PC-3 (cell line): Measurements from ENCODE around the gene SLC22A13. TPM values are rescaled to one million over a fixed set of nuclear protein-coding genes. Genes with fewer than 3 reads are reported as not detected.

ENCODE experiments used
- ATAC-seq: fragments of 200-7000 bp; cut with Tn5 transposase; 2 replicates; pipeline ENCODE4 v1.9.1; 2020; ENCODE audit warnings: mild to moderate bottlenecking, moderate library complexity
- BruUV-seq: library from RNA; stranded (reverse); fragments of 400-500 nt; replicated peaks from 2 replicates; lab custom pipeline; 2021; lab: Mats Ljungman, UMichigan
- CTCF ChIA-PET: fragments of 300-600 bp; sonication (Branson Sonifier 250); formaldehyde crosslinking; loops from one replicate; lab custom pipeline; 2022; ENCODE audit warnings: antibody characterized with exemption; lab: Charles Lee
- POLR2A ChIA-PET: fragments of 300-600 bp; sonication (Branson Sonifier 250); formaldehyde crosslinking; loops from one replicate; lab custom pipeline; 2022; ENCODE audit warnings: antibody characterized with exemption; ENCODE audit not compliant: unreplicated experiment; lab: Charles Lee
- DNase-seq: peaks from one replicate; pipeline ENCODE4 v3.0.0-alpha.2; 2015
- H2AFZ ChIP-seq: fragments of 300-600 bp; sonication (generic); 2 replicates; pipeline ENCODE4 v1.6.0; 2016; ENCODE audit warnings: antibody characterized with exemption, low read length
- H3F3A ChIP-seq: fragments of 300-600 bp; sonication (generic); one replicate; pipeline ENCODE4 v1.6.0; 2017; ENCODE audit warnings: antibody characterized with exemption, low read length, control low read depth, mild to moderate bottlenecking; ENCODE audit not compliant: unreplicated experiment
- H3K27ac ChIP-seq: fragments of 300-600 bp; sonication (generic); 2 replicates; pipeline ENCODE4 v1.5.1; 2016; ENCODE audit warnings: mild to moderate bottlenecking, low read length
- H3K27me3 ChIP-seq: fragments of 300-600 bp; sonication (generic); 2 replicates; pipeline ENCODE4 v1.6.1; 2016; ENCODE audit warnings: low read length, mixed read lengths
- H3K36me3 ChIP-seq: fragments of 300-600 bp; sonication (generic); 2 replicates; pipeline ENCODE4 v1.6.1; 2016; ENCODE audit warnings: low read depth, mixed run types, low read length, mixed read lengths
- H3K4me1 ChIP-seq: fragments of 300-600 bp; sonication (generic); 2 replicates; pipeline ENCODE4 v1.5.1; 2016; ENCODE audit warnings: low read length; ENCODE audit not compliant: insufficient read depth
- H3K4me2 ChIP-seq: fragments of 300-600 bp; sonication (generic); 2 replicates; pipeline ENCODE4 v1.6.0; 2016; ENCODE audit warnings: low read length
- H3K4me3 ChIP-seq: fragments of 300-600 bp; sonication (generic); 2 replicates; pipeline ENCODE4 v1.5.1; 2016; ENCODE audit warnings: mild to moderate bottlenecking, low read length, mixed read lengths
- H3K79me2 ChIP-seq: fragments of 300-600 bp; sonication (generic); 2 replicates; pipeline ENCODE4 v1.6.1; 2017; ENCODE audit warnings: low read length, mixed read lengths
- H3K9ac ChIP-seq: fragments of 300-600 bp; sonication (generic); 2 replicates; pipeline ENCODE4 v1.6.0; 2016; ENCODE audit warnings: mild to moderate bottlenecking, low read length
- H3K9me2 ChIP-seq: fragments of 300-600 bp; sonication (generic); replicated peaks from 2 replicates; pipeline ENCODE4 v1.6.1; 2016; ENCODE audit warnings: mixed run types, low read length, mixed read lengths
- H3K9me3 ChIP-seq: fragments of 300-600 bp; sonication (generic); 2 replicates; pipeline ENCODE4 v1.6.1; 2016; ENCODE audit warnings: low read length, mixed read lengths
- H4K20me1 ChIP-seq: fragments of 300-600 bp; sonication (generic); 2 replicates; pipeline ENCODE4 v1.6.1; 2016; ENCODE audit warnings: low read length, mixed read lengths
- CTCF ChIP-seq: fragments of 300-600 bp; sonication (generic); conservative IDR thresholded peaks from 2 replicates; pipeline ENCODE4 v1.5.1; 2017; ENCODE audit warnings: antibody characterized with exemption, low read depth, mild to moderate bottlenecking, low read length
- EZH2 ChIP-seq: fragments of 300-600 bp; sonication (generic); IDR thresholded peaks from one replicate; pipeline ENCODE4 v1.6.1; 2017; ENCODE audit warnings: antibody characterized with exemption, mild to moderate bottlenecking, low read length; ENCODE audit not compliant: unreplicated experiment
- EZH2phosphoT487 ChIP-seq: fragments of 300-600 bp; sonication (generic); IDR thresholded peaks from 2 replicates; pipeline ENCODE4 v1.6.1; 2018; ENCODE audit warnings: mild to moderate bottlenecking, antibody characterized with exemption, low read length, borderline replicate concordance
- intact Hi-C: fragments of 100-400 bp; cut with micrococcal nuclease; formaldehyde crosslinking; loops from 2 replicates; pipeline ENCODE4 v1.9.0; 2023
- total RNA-seq: library from RNA; depleted of rRNA; stranded (reverse); fragments of >200 nt; gene quantifications from 2 replicates; pipeline ENCODE4 v1.2.3, GENCODE V29; 2014

The SLC22A13 gene
- total RNA-seq, 1 experiment from 2014 or later = 0.73 TPM

GRCh38 chr3:38276917-38277630, 11.5 kb downstream of the SLC22A13 start:
- TF ChIP-seq EZH2 = no peak
- TF ChIP-seq CTCF = no peak
- no peak for TF ChIP-seq EZH2phosphoT487
- no peaks in the 10 kb centered on the region for H3K27me3 ChIP-seq
- CTCF ChIA-PET = no interaction called here
- H3K79me2 ChIP-seq = no peaks in the 10 kb centered on the region
- no peaks in the 10 kb centered on the region for H3K9me2 ChIP-seq
- H3F3A ChIP-seq = no peaks in the 10 kb centered on the region
- no peaks in the 10 kb centered on the region for H3K9me3 ChIP-seq
- ATAC-seq (no peak), DNase-seq (no peak)
- H3K9ac ChIP-seq = no peak overlapping the region
- H3K4me1 ChIP-seq = no peaks in the 10 kb centered on the region
- no peaks in the 10 kb centered on the region for H4K20me1 ChIP-seq
- H3K36me3 ChIP-seq = no peaks in the 10 kb centered on the region
- no peak overlapping the region for H3K27ac ChIP-seq
- POLR2A ChIA-PET = no interaction called here
- no peak overlapping the region for H2AFZ ChIP-seq
- intact Hi-C loops = no loop called here
- H3K4me3 ChIP-seq = no peak overlapping the region
- BruUV-seq = no TSS peak
- no peak overlapping the region for H3K4me2 ChIP-seq

GRCh38 chr3:38278841-38279240, 13.2 kb downstream of the SLC22A13 start:
- intact Hi-C loops = no loop called here
- no TSS peak for BruUV-seq
- no peaks in the 10 kb centered on the region for H3K79me2 ChIP-seq
- TF ChIP-seq EZH2phosphoT487 (no peak), CTCF (no peak), EZH2 (no peak)
- no peaks in the 10 kb centered on the region for H3K36me3 ChIP-seq
- no peak overlapping the region for H3K4me3 ChIP-seq
- H3K9me2 ChIP-seq = no peaks in the 10 kb centered on the region
- no peaks in the 10 kb centered on the region for H3F3A ChIP-seq
- ATAC-seq (no peak), DNase-seq (no peak)
- H2AFZ ChIP-seq = no peak overlapping the region
- no peaks in the 10 kb centered on the region for H4K20me1 ChIP-seq
- no peaks in the 10 kb centered on the region for H3K27me3 ChIP-seq
- no peaks in the 10 kb centered on the region for H3K9me3 ChIP-seq
- CTCF ChIA-PET = no interaction called here
- H3K4me1 ChIP-seq = no peaks in the 10 kb centered on the region
- POLR2A ChIA-PET = no interaction called here
- no peak overlapping the region for H3K4me2 ChIP-seq
- H3K27ac ChIP-seq = no peak overlapping the region
- no peak overlapping the region for H3K9ac ChIP-seq

GRCh38 chr3:38281895-38282686, 16.5 kb downstream of the SLC22A13 start, which contains the start of gene SLC22A14:
Gene SLC22A14, plus strand, starts transcription at chr3:38282294. Its CDS starts 23,733 bp downstream, at chr3:38306027.
- intact Hi-C loops = no loop called here
- H3F3A ChIP-seq = no peaks in the 10 kb centered on the region
- no peaks in the 10 kb centered on the region for H3K79me2 ChIP-seq
- H2AFZ ChIP-seq = no peak within 1 kb of the TSS
- no peak within 1 kb of the TSS for H3K4me2 ChIP-seq
- peak; percentile 42; the same call in 1 of the 2 replicates for ATAC-seq
- no peak within 1 kb of the TSS for H3K4me3 ChIP-seq
- H3K27ac ChIP-seq = no peak within 1 kb of the TSS
- H3K9ac ChIP-seq = no peak within 1 kb of the TSS
- H3K4me1 ChIP-seq = no peaks in the 10 kb centered on the region
- POLR2A ChIA-PET = no interaction called here
- no peaks in the 10 kb centered on the region for H3K36me3 ChIP-seq
- H3K9me2 ChIP-seq = no peaks in the 10 kb centered on the region
- no peaks in the 10 kb centered on the region for H4K20me1 ChIP-seq
- DNase-seq = peak; percentile 19
- BruUV-seq = no TSS peak
- H3K9me3 ChIP-seq = no peaks in the 10 kb centered on the region
- H3K27me3 ChIP-seq = no peaks in the 10 kb centered on the region
- TF ChIP-seq EZH2phosphoT487 (no peak), EZH2 (no peak), CTCF (peak; percentile 46)
- CTCF ChIA-PET = no interaction called here
